K562 (cell line): Measurements from ENCODE around the gene PCSK7. TPM values are rescaled to one million over a fixed set of nuclear protein-coding genes. Genes with fewer than 3 reads are reported as not detected.

Experiments
- SAP30 ChIP-seq: fragments of 200-600 bp; sonication (generic); IDR thresholded peaks from 2 replicates; pipeline ENCODE4 v1.6.1; 2012; ENCODE audit warnings: borderline replicate concordance, low read depth, mild to moderate bottlenecking, moderate library complexity, low read length, control low read depth, inconsistent platforms; ENCODE audit not compliant: insufficient read depth, poor library complexity, severe bottlenecking
- ZFX ChIP-seq: sonication (generic); formaldehyde crosslinking; IDR thresholded peaks from 2 replicates; pipeline ENCODE4 v1.8.0; 2022; ENCODE audit warnings: mild to moderate bottlenecking, missing genetic modification reagents, moderate library complexity
- polyA plus RNA-seq, 8 experiments: library from polyadenylated mRNA; depleted of rRNA in 4 of 8; stranded (reverse) in 5 of 8; unstranded in 3 of 8; fragments of >200 nt; fragmentation: Nextera tagmentation in 2 of 8; fragmentation: Illumina TruSeq in 1 of 8; extraction: Ambion mirVana in 2 of 8; extraction: Trizol in 1 of 8; gene quantifications; 2 replicates each; pipeline versions ENCODE4 v1.2.1 to v1.2.3, GENCODE V29; 2011 to 2014; ENCODE audit warnings: inconsistent platforms in 1 of 8, missing spikeins in 1 of 8
- total RNA-seq, 7 experiments: library from RNA; depleted of rRNA in 6 of 7; stranded (reverse); fragments of >200 nt in 6 of 7; fragmentation: Illumina TruSeq in 2 of 7; extraction: Trizol in 2 of 7; gene quantifications; 2 replicates each; pipeline versions ENCODE4 v1.2.1 to v1.2.3, GENCODE V29; 2011 to 2021; ENCODE audit warnings: low replicate concordance in 1 of 7
- TF ChIP-seq, protein P1 (sequence below), 2 experiments: fragments of 450-650 bp in 1 of 2; sonication (generic) in 1 of 2; formaldehyde crosslinking in 1 of 2; IDR thresholded peaks; 2 replicates each; pipeline versions ENCODE4 v1.7.1 to v1.9.0; 2016 to 2022; ENCODE audit warnings: inconsistent platforms in 1 of 2, mild to moderate bottlenecking in 1 of 2, missing genetic modification reagents in 1 of 2
- TF ChIP-seq, protein P2 (sequence below): fragments of 450-650 bp; IDR thresholded peaks from 2 replicates; pipeline ENCODE4 v1.6.1; 2016; ENCODE audit warnings: borderline replicate concordance

The PCSK7 gene
- total and polyA plus RNA-seq, 9 of the 15 experiments (the other 6 are each of a cell fraction or from before 2014, with no cell fraction given): 3.1 to 29.2 (median 15.6) TPM

DNA sequence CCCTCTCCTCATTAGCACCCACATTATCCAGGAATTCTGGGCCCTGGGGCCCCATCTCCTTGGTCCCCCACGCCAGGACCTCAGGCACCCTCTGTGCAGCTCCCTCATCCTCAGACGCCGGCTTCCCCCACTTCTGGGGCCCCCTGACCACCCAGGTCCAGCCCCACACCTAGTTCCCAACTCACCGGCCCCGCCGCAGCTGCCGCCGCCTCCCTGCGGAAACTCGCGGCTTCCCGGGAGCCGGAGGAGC is at the start of gene PCSK7 (continued):
- TF ChIP-seq, protein P1, sequence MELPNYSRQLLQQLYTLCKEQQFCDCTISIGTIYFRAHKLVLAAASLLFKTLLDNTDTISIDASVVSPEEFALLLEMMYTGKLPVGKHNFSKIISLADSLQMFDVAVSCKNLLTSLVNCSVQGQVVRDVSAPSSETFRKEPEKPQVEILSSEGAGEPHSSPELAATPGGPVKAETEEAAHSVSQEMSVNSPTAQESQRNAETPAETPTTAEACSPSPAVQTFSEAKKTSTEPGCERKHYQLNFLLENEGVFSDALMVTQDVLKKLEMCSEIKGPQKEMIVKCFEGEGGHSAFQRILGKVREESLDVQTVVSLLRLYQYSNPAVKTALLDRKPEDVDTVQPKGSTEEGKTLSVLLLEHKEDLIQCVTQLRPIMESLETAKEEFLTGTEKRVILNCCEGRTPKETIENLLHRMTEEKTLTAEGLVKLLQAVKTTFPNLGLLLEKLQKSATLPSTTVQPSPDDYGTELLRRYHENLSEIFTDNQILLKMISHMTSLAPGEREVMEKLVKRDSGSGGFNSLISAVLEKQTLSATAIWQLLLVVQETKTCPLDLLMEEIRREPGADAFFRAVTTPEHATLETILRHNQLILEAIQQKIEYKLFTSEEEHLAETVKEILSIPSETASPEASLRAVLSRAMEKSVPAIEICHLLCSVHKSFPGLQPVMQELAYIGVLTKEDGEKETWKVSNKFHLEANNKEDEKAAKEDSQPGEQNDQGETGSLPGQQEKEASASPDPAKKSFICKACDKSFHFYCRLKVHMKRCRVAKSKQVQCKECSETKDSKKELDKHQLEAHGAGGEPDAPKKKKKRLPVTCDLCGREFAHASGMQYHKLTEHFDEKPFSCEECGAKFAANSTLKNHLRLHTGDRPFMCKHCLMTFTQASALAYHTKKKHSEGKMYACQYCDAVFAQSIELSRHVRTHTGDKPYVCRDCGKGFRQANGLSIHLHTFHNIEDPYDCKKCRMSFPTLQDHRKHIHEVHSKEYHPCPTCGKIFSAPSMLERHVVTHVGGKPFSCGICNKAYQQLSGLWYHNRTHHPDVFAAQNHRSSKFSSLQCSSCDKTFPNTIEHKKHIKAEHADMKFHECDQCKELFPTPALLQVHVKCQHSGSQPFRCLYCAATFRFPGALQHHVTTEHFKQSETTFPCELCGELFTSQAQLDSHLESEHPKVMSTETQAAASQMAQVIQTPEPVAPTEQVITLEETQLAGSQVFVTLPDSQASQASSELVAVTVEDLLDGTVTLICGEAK (IDR thresholded peaks at IDR 0.05): peak; percentile 77
- TF ChIP-seq, protein P1 (CRISPR knock-in tag; IDR thresholded peaks at IDR 0.05): no peak
- TF ChIP-seq ZFX (CRISPR knock-in tag) (0 out of 2 replicates have a peak, but pooled peaks have one; percentile 7), SAP30 (peak; percentile 91)
- TF ChIP-seq, protein P2, sequence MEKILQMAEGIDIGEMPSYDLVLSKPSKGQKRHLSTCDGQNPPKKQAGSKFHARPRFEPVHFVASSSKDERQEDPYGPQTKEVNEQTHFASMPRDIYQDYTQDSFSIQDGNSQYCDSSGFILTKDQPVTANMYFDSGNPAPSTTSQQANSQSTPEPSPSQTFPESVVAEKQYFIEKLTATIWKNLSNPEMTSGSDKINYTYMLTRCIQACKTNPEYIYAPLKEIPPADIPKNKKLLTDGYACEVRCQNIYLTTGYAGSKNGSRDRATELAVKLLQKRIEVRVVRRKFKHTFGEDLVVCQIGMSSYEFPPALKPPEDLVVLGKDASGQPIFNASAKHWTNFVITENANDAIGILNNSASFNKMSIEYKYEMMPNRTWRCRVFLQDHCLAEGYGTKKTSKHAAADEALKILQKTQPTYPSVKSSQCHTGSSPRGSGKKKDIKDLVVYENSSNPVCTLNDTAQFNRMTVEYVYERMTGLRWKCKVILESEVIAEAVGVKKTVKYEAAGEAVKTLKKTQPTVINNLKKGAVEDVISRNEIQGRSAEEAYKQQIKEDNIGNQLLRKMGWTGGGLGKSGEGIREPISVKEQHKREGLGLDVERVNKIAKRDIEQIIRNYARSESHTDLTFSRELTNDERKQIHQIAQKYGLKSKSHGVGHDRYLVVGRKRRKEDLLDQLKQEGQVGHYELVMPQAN: peak; percentile 45; the same call in 1 of the 2 replicates
- TF ChIP-seq, all 486 proteins: peak for 18
